Effector CD4-positive, alpha-beta T cell (primary cell): ENCODE data around the gene RBFA.
"Not testable (repeated sequence)": the region's sequence is repeated elsewhere in the genome, so short reads cannot be mapped to it uniquely, and the experiment has no call there.

Source experiments
- DNase-seq: peaks from one replicate; pipeline ENCODE4 v3.0.0-alpha.2; 2020
- total RNA-seq: gene quantifications from one replicate; lab custom pipeline; 2026; lab: John Stamatoyannopoulos, UW

RBFA gene
- total RNA-seq, result 11.3 reads per million, percentile 34 among the genes with 10 or more reads in this experiment

GRCh38 chr18:80034068-80034851, at the start of gene RBFA:
RBFA (plus strand) TSS chr18:80034434; CDS start chr18:80034496, 62 bp downstream.
- DNase-seq, result peak; percentile 100

- no peak for DNase-seq
Measured at GRCh38 chr18:79985172-79985571, 49.1 kb upstream of the RBFA start.

GRCh38 chr18:79986726-79987125, 47.5 kb upstream of the RBFA start:
- DNase-seq, result no peak

GRCh38 chr18:79987566-79987965, 46.7 kb upstream of the RBFA start:
- DNase-seq, result no peak

- DNase-seq, result peak; percentile 56
Measured at GRCh38 chr18:79988071-79988450, 46.2 kb upstream of the RBFA start.

GRCh38 chr18:79988451-79989194, 45.6 kb upstream of the RBFA start, which contains the start of gene TXNL4A:
TXNL4A (minus strand) TSS chr18:79988563; CDS start chr18:79988392, 171 bp downstream.
- DNase-seq, result peak; percentile 76

GRCh38 chr18:79989195-79989497, 45.1 kb upstream of the RBFA start:
- no peak for DNase-seq

- DNase-seq, result no peak
Measured at GRCh38 chr18:79991494-79991893, 42.7 kb upstream of the RBFA start.

- DNase-seq, result not testable (repeated sequence)
Measured at GRCh38 chr18:79999701-80000100, 34.5 kb upstream of the RBFA start.

- no peak for DNase-seq
Measured at GRCh38 chr18:80000877-80001276, 33.4 kb upstream of the RBFA start.

- no peak for DNase-seq
Measured at GRCh38 chr18:80002468-80002867, 31.8 kb upstream of the RBFA start.

GRCh38 chr18:80004600-80005342, 29.5 kb upstream of the RBFA start:
- no peak for DNase-seq

- DNase-seq, result no peak
Measured at GRCh38 chr18:80006724-80007123, 27.5 kb upstream of the RBFA start.

GRCh38 chr18:80009661-80010550, 24.3 kb upstream of the RBFA start:
- no peak for DNase-seq

GRCh38 chr18:80010551-80010906, 23.7 kb upstream of the RBFA start:
- DNase-seq, result no peak

GRCh38 chr18:80011496-80012137, 22.6 kb upstream of the RBFA start:
- not testable (repeated sequence) for DNase-seq

- DNase-seq, result no peak
Measured at GRCh38 chr18:80012714-80013113, 21.5 kb upstream of the RBFA start.

GRCh38 chr18:80022613-80023012, 11.6 kb upstream of the RBFA start:
- DNase-seq, result no peak

- DNase-seq, result no peak
Measured at GRCh38 chr18:80023173-80023572, 11.1 kb upstream of the RBFA start.

- no peak for DNase-seq
Measured at GRCh38 chr18:80026363-80026762, 7.9 kb upstream of the RBFA start.

GRCh38 chr18:80027719-80028118, 6.5 kb upstream of the RBFA start:
- not testable (repeated sequence) for DNase-seq

- no peak for DNase-seq
Measured at GRCh38 chr18:80029690-80030089, 4.5 kb upstream of the RBFA start.
